SU-DHL-6 (cell line): ENCODE results near the gene COL23A1.

Experiments used
- CTCF ChIP-seq: fragments of 200-600 bp; sonication (generic); IDR thresholded peaks from one replicate; pipeline ENCODE4 v1.5.1; 2017; ENCODE audit warnings: antibody characterized with exemption, mild to moderate bottlenecking, low read length, moderate library complexity; ENCODE audit not compliant: insufficient read depth, poor library complexity, severe bottlenecking
- EZH2phosphoT487 ChIP-seq: fragments of 200-600 bp; sonication (generic), shearing (Covaris generic); conservative IDR thresholded peaks from 2 replicates; pipeline ENCODE4 v1.6.1; 2018; ENCODE audit warnings: mild to moderate bottlenecking, antibody characterized with exemption, low read length, moderate library complexity, mixed read lengths

DNA sequence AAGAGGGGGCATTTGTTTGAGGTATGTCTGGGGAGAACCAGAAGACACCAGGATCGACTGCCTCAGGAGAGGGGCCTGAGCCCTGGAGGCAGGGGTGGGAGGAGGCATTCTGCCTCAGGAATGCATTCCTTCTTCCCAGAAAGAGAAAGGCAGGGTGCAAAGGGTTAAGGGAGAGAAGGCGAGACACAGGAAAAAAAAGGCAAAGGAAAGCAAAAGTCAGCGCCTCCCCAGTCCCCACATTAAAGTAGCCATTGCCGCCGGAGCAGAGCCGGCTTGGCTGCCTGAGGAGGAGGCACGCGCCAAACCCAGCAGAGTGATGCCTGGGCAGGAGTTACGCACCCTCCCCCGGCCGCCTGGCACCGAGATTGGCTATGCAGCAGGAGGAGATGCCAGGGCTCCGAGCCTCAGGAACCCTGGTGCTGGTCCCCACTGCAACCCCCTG is 233.7 kb downstream of the COL23A1 start:
- no peak for TF ChIP-seq CTCF
- TF ChIP-seq EZH2phosphoT487: no peak
